ENCODE data around the gene WNT7A.

WNT7A gene

GRCh38 chr3:13842226-13842625, 37.6 kb downstream of the WNT7A start:
- H2AFZ ChIP-seq (ENCODE audit: low read length): no peak overlapping the region
- H3K79me2 ChIP-seq (ENCODE audit: insufficient read depth, low read length): no peaks in the 10 kb centered on the region
- no peaks in the 10 kb centered on the region for H3K9me3 ChIP-seq (ENCODE audit: insufficient read depth, low read depth, low read length)
- H3K36me3 ChIP-seq (ENCODE audit: insufficient read depth, low read length): no peaks in the 10 kb centered on the region
- no peak overlapping the region for H3K4me3 ChIP-seq (ENCODE audit: low read length, poor library complexity, severe bottlenecking)
- no peak overlapping the region for H3K9ac ChIP-seq (ENCODE audit: low read depth, low read length, poor library complexity, severe bottlenecking)
- H4K20me1 ChIP-seq (ENCODE audit: insufficient read depth, low read length, poor library complexity, severe bottlenecking): no peaks in the 10 kb centered on the region
- H3K27me3 ChIP-seq (ENCODE audit: insufficient read depth, low read length, poor library complexity, severe bottlenecking): no peaks in the 10 kb centered on the region
- no peaks in the 10 kb centered on the region for H3K4me1 ChIP-seq (ENCODE audit: insufficient read depth, low read length, poor library complexity, severe bottlenecking)
- no peak for TF ChIP-seq CTCF (conservative IDR thresholded peaks at IDR 0.05; ENCODE audit: low read length)
- no peak for TF ChIP-seq EZH2phosphoT487 (IDR thresholded peaks at IDR 0.05; ENCODE audit: borderline replicate concordance)
- no peaks in the 10 kb centered on the region for H3F3A ChIP-seq (ENCODE audit: low read depth)
- no peaks in the 10 kb centered on the region for H3K9me2 ChIP-seq (replicated peaks; ENCODE audit: low read depth, low read length)
- H3K4me2 ChIP-seq (ENCODE audit: low read depth, low read length, poor library complexity, severe bottlenecking): no peak overlapping the region

- Histone ChIP-seq H3K9me3 (ENCODE audit: insufficient read depth, low read depth, low read length) (no peaks in the 10 kb centered on the region), H3K36me3 (ENCODE audit: insufficient read depth, low read length) (no peaks in the 10 kb centered on the region), H3F3A (ENCODE audit: low read depth) (no peaks in the 10 kb centered on the region), H3K9ac (ENCODE audit: low read depth, low read length, poor library complexity, severe bottlenecking) (no peak overlapping the region), H3K9me2 (replicated peaks; ENCODE audit: low read depth, low read length) (no peaks in the 10 kb centered on the region), H4K20me1 (ENCODE audit: insufficient read depth, low read length, poor library complexity, severe bottlenecking) (no peaks in the 10 kb centered on the region), H3K27me3 (ENCODE audit: insufficient read depth, low read length, poor library complexity, severe bottlenecking) (no peaks in the 10 kb centered on the region), H3K4me1 (ENCODE audit: insufficient read depth, low read length, poor library complexity, severe bottlenecking) (no peaks in the 10 kb centered on the region), H3K4me2 (ENCODE audit: low read depth, low read length, poor library complexity, severe bottlenecking) (no peak overlapping the region), H3K4me3 (ENCODE audit: low read length, poor library complexity, severe bottlenecking) (no peak overlapping the region), H3K79me2 (ENCODE audit: insufficient read depth, low read length) (no peaks in the 10 kb centered on the region), H2AFZ (ENCODE audit: low read length) (no peak overlapping the region)
- TF ChIP-seq EZH2phosphoT487 (IDR thresholded peaks at IDR 0.05; ENCODE audit: borderline replicate concordance) (no peak), CTCF (conservative IDR thresholded peaks at IDR 0.05; ENCODE audit: low read length) (no peak)
These were observed 38.0 kb downstream of the WNT7A start for GRCh38 chr3:13841826-13842225.

GRCh38 chr3:13841141-13841540, 38.7 kb downstream of the WNT7A start:
- TF ChIP-seq EZH2phosphoT487 (IDR thresholded peaks at IDR 0.05; ENCODE audit: borderline replicate concordance) (no peak), CTCF (conservative IDR thresholded peaks at IDR 0.05; ENCODE audit: low read length) (no peak)
- H3K36me3 ChIP-seq (ENCODE audit: insufficient read depth, low read length): no peaks in the 10 kb centered on the region
- no peaks in the 10 kb centered on the region for H3K4me1 ChIP-seq (ENCODE audit: insufficient read depth, low read length, poor library complexity, severe bottlenecking)
- H3K9ac ChIP-seq (ENCODE audit: low read depth, low read length, poor library complexity, severe bottlenecking): no peak overlapping the region
- H3F3A ChIP-seq (ENCODE audit: low read depth): no peaks in the 10 kb centered on the region
- no peak overlapping the region for H3K4me3 ChIP-seq (ENCODE audit: low read length, poor library complexity, severe bottlenecking)
- H2AFZ ChIP-seq (ENCODE audit: low read length): no peak overlapping the region
- H3K4me2 ChIP-seq (ENCODE audit: low read depth, low read length, poor library complexity, severe bottlenecking): no peak overlapping the region
- no peaks in the 10 kb centered on the region for H3K27me3 ChIP-seq (ENCODE audit: insufficient read depth, low read length, poor library complexity, severe bottlenecking)
- H3K9me2 ChIP-seq (replicated peaks; ENCODE audit: low read depth, low read length): no peaks in the 10 kb centered on the region
- no peaks in the 10 kb centered on the region for H4K20me1 ChIP-seq (ENCODE audit: insufficient read depth, low read length, poor library complexity, severe bottlenecking)
- H3K79me2 ChIP-seq (ENCODE audit: insufficient read depth, low read length): no peaks in the 10 kb centered on the region
- no peaks in the 10 kb centered on the region for H3K9me3 ChIP-seq (ENCODE audit: insufficient read depth, low read depth, low read length)
